ENCODE measurements around the gene TPD52L1.

Gene TPD52L1

DNA sequence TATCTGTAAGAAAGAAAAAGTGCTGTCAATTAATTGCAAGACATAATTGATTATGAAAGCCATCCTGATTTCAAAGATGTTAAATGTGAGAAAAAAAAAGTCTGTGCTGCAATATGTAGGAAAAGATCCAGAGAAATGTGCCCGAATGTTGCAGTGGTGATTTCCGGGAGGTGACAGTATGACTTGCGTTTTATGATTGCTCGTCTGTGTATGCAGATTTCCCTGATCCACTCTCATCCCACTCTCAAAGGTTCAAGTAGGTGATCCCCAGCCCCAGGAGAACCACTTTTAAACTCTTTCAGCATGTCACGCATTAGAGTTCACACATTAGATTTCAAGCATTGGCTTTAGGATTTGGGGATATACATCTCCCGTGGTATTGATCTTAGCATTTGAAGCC is 57.8 kb downstream of the TPD52L1 start:
- DNase-seq, result no peak

DNA sequence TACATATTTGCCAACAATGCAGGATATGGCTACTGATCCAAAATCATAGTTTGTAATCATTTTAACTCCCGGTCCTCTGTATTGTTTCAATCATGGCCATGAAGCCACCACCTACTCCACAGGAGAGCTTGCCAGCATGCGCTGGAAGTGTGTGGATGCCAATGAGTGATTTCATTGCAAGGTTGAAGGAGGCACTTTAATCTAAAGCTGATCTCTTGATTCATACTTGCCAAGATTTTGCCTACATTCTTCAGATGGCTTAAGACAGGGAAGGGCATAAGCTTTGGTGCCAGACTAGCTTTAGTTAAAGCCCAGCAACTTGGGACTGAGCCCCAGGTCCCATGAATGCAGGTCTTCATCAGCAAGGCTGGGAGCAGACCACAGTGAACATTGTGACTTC is 58.8 kb downstream of the TPD52L1 start:
- DNase-seq, result no peak

DNA sequence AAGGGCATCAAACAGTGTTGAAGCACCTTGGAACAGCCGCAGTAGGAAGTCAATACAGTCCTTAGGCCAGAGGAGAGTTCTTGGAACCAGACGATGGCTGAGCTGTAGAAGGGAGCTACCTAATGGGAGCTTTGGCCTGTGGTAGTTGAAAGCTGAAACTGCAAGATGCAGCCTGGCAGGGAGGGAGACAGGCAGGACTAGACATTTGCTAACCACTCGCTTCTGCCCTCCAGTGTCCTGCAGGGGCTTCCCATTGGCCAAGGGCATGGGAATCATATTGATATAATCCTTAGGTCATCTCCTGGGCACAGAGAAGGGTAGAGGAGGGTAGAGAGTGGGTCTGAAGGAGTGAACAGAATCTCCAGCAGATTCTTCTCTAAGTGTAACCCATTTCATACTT is 60.4 kb downstream of the TPD52L1 start:
- no peak for DNase-seq

DNA sequence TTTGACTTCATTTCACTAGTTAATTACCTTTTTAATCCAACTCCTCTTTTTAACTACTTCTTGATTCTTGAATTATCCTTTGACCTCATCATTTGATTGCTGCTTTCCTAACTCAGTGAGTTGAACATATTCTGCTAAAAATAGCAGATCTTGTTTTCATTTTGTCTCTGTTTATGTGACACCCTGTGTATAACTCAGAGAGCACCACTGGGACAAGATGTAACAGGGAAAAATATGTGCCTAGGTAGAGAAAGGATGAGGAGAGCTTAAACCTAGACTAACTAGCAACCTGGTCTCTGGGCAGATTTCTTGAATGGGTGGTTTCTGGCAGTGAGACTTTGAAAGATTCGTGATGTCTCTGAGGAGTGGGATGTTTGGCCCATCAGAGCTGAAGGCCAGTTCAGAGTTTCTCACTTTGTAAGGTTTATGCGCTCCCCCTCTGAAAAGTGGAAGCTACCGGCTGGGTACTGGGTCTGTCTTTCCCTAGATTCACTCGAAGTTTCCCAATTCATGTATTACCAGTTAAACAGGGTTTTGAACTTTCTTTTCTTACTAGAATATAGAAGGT is 61.8 kb downstream of the TPD52L1 start:
- DNase-seq, result no peak

DNA sequence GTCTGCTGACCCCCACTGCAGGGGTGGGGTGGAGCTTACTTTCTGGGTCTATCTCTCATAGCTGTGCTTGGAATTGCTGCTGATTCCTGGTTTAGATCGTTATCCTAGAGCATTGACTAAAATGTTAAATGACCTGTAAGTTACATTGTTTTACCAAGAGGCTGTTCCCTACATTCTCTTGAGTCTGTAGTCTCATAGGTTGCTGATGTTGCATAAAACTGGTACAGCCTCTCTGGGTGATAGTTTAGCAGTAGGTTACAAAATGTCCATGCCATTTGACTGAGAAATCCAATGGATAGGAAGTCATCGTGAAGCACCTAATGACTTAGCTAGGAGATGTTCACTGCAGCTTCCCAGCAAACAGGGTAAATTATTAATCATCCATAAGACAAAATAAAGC is 62.4 kb downstream of the TPD52L1 start:
- no peak for DNase-seq

DNA sequence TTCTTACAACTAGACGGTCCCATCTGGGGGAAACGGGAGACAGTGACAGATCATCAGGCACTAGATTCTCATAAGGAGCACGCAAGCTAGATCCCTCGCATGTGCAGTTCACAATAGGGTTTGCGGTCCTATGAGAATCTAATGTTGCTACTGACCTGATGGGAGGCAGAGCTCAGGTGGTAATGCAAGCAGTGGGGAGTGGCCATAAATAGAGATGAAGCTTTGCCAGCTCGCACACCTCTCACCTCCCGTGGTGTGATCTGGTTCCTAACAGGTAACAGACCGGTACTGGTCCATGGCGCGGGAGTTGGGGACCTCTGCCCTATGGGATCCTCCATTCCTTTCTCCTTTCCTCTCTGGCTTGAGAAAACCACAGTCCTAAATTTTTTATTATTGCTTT is 63.8 kb downstream of the TPD52L1 start:
- DNase-seq, result no peak

DNA sequence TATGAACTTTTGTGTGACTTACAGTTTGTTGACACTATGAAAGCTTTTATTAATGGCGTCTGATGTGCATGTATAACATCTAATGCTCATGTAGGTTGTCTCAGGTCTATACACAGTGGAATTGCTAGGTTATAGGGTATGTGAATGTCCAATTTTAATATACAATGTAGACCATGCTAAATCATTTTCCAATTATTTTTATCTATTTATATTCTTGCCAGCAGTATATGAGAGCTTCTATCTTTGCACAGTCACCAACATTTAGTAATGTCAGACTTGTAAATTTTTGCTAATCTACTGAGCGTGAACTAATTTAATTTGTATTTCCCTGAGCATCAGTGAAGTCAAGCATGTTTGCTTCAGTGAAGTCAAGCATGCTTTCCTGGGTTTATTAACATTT is 64.4 kb downstream of the TPD52L1 start:
- no peak for DNase-seq

DNA sequence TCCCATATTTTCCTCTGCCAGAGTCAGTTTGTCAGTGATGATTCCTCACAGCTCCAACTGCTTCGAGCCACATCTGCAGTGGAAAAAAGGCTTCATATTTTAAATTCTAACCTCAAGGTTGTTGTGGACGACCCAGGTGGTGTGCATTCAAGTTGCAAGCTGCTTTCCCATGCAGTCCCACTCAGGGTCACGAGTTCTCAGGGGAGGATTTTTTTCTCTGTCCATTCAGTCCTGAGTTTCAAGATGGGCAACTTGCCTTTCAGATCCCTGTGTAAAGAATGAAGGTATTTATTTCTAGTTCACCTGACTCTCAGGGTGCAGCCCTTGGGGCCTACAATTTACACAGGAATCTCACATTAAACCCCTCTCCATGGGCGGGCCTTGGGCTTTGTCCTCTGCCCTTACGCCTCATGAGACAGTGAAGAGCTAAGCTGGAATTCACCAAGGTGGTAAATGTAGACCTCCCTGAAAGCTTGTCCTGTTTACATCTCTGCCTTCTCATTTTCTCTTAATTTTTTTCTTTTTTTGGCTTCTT is 65.9 kb downstream of the TPD52L1 start:
- no peak for DNase-seq

DNA sequence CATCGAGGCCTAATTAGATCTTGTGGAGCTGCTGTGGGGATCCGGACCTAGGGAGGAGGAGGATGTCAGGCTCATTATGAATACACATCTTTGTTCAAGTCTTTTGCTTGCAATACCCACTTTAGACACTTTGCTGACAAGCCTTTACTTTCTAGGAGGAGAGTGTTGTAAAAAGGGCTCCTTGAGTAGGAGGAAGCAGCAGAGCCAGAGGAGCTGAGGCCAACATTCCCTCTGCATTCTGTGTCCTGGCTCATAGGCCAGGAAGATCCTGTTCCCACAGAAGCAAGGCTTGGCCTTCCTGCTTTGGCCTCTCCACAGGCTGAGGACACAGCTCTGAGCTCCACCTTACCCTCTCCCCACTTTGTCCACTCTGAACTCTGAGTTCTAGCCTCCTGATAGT is 67.1 kb downstream of the TPD52L1 start:
- no peak for DNase-seq

DNA sequence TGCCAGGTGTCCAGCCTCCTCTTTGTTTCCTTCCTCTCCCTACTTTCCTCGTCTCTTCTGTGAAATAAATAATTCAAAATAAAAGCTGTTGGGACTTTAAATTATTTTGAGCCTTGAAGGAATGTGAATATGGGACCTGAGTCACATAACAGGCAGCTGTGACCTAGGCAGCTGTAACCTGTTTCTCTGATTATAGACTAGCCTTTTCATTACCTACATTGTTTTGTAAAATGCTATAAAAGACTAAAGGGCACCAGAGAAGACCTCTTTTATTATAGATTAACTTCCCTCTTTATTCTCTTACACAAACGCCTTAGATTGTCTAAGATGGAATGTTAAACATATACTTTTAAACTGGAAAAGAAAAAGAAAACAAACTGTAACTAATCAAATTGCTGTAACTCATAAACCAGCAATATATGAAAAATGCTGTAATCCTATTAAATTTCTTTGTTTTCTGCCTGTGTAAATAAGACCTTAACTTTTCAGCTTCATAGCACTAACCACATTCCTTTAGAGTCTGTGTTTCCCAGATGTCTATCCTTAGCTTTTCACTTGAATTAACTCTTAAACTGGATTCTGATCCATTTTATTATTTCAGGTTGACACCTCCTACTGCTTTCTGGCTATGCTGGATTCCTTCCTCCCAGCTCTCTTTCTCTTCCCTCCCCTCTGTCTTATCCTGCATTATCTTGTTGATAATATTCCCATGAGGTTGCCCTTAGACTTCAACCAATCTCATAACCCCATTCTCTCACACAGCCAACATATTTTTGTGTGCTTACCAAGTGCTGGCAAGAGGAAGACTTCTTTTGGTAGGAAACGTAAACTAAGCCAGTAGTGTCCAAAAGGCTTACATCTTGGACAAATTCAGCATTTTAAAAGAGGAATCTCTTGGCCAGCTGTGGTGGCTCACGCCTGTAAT is 69.2 kb downstream of the TPD52L1 start:
- no peak for DNase-seq

DNA sequence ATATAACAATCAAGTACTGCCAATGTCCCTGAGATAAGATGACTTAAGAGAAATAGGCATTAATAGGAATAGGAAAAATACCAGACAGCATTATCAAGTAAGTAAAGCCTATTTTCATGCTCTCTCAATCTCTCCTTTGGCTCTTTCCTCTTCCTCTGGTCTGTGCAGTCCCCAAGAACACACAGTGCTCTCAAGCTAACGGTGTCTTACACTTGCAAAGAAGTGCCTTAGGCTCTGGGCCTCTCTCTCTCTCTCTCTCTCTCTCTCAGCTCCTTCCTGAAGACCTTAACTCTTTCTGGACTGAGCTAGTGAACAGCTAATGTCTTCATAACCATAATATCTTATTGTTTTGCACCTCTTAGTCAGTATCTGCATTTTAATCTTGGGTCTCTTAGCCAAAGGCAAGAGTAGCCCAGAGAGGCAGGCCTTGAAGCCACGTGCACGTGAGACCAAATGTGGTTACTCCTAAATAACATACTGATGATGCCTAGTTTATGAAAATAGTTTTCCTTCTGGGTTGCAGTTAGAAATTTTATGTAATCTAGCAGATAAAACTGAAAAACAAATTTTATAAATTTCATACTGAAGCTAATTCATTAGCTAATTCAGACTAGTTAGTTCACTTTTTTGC is 70.8 kb downstream of the TPD52L1 start:
- DNase-seq, result no peak

DNA sequence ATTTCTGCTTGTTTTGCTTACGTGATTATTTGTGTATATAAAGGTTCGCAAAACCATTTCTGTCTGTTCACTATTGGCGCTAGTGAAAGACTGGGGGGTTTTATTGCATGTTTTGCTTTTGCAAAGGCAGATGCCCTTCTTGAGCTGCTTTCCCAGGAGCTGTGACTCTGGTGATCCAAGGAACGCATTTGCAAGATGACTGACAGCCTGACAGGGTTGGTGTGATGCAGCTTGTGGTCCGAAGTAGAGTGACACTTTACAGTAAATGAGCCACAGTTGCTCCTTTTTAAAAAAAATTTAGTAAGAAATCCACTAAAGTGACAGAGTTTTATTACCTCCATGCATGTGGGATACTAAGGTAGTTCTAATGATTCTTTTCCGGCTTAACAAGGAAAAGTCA is 73.7 kb downstream of the TPD52L1 start:
- DNase-seq, result no peak

DNA sequence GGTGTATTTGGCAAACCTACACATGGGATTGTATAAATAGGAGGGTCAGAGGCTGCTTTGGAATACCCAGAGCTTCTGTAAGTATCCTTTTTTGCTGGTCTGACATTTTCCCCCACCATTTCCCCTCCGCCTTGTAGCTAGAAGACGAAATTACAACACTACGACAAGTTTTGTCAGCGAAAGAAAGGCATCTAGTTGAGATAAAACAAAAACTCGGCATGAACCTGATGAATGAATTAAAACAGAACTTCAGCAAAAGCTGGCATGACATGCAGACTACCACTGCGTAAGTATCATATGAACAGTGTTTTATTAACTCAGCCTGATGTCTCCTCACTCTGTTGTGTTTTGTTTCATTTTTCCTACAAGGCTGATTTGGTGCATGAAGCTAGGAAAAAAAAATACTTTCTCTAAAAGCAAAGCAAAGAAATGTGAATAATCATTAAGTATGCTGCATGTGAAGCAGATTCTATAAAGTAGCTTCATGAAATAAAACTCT is 75.5 kb downstream of the TPD52L1 start:
- DNase-seq, result no peak

DNA sequence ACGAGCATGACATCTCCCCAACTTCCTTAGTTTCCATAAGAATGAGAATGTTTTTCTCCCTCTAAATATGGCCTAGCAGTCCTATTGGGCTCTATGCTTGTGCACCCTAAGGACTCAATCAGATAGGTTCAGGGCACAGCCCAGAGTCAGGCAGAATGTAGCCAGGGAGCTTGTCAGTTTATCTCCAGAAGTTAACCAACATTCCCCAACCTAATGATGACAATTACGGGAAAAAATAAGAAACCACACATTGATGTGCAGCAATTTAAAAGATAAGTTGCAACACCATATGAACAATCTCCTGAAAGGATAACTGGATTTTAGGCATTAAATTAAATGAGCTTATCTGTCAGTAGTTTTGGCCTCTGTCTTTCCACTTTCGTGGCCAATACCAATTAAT is 77.1 kb downstream of the TPD52L1 start:
- no peak for DNase-seq

DNA sequence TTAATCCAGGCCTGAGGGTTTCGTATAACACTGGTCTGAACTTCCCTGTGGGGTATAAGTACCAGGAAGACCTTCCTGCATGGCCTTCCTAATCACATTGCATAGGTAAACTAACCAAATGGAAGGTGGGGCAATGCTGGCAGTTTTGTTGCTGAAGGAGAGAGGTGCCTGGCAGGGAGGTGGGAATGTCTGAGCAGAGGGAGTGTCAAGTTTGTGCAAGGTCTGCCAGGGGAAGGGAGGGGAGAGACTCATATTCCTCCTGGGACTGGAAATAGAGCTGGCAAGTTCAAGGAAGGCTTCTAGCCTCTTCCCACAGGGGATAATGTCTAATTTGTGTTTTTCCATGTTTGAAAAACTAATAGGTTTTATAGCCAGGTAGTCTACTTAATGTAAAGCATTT is 77.6 kb downstream of the TPD52L1 start:
- no peak for DNase-seq

DNA sequence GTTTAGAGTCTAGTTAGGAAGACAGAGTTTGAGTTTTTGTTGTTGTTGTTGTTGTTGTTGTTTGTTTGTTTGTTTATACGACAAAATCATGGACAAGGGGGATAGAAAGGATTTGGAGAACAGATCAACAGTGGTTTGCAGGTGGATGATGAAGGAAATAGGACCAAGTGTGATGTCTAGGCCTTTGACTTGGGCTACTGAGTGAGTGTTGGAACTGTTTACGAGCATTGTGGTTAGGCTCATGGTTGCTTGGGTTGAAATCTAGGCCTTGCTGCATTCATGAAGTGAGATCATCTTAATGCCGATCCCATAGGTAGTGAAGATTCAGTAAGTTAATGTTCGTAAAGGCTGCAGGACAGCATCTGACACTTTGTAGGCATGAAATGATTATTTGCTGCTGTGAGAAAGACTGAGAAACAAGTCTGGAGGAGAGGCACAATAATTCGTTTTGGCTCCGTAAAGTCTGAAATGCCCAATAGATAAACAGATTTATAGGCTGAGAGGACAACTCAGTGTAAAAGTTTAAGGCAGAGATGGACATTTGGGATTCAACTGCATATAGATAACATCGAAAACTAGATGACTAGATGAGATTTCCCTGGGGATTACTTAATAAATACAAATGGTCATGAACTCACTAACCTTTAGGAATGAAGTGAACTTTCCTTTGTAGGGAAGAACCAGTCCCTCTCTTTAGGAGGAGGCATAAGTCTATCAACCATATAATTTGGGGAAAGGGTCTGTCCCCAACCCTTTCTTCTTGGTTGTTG is 78.2 kb downstream of the TPD52L1 start:
- no peak for DNase-seq

DNA sequence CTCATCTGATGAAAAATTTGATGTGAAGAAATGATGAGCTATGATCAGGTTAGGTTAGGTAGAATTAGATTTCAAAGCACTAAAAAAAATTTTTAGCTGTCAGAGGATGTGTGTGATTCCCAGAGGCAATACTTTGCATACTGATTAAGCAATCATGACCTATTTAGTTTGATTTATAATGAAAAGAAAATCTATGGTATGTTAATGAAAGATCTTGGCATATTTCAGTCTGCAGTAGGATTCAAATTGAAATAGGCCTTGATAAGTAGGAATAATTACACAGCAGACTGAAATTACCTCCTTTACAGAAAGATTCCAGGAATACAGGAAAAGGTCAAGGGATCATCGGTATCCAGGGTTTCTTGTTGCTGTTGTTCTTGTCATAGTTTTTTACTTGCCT is 78.9 kb downstream of the TPD52L1 start:
- DNase-seq, result no peak

DNA sequence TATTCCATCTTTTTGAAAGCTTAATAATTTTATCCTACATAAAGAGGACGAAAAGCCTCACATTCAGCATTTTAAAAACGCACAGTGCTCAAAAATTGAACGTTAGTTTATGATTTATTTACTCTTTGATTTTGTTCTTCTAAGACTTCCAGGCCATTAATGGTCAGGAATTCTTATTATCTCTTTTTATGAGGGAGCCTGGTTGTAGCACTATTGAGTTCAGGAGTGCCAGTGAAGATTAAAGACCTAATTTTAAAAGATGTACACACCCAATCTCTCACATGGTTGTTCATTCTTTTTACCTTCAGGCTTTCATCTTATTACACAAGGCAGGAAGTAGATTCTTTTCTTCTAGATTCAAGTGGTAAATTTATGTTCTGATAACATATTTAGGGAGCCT is 79.6 kb downstream of the TPD52L1 start:
- DNase-seq, result no peak

DNA sequence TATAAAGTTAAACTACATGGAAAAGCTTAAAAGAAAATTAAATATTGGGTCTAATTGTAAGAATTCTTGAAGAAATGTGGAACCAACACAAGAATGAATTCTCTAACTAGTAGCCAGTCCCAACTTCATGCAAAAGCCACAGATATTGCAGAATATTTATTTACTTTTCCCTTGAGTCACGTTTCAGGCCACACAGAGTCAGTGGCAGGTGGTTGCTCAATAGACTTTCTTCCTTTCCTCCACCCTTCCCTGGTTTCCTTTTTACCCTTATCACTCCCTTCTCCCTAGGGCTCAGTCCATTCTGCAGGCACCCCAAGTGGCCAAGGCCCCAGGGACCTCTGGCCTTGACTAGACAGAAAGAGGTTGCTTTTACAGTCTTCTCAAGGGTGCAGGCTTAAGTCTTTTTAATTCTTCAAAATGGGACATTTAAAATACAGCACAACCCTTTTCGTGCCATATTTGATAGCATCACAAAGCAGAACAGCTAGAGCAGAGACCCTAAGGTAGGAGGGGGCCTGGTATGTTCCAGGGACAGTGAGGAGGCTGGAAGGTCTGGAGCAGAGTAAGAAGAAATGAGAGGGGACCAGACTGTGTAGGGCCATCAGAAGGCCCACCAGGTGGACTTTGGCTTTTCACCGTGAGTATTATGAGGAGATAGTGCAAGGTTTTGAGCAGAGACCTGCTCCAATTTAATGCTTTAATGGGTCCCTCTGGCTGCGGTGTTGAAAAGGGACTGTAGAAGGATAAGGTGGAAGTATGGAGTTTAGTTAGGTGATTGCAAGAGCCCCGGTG is 83.2 kb downstream of the TPD52L1 start:
- DNase-seq, result no peak

DNA sequence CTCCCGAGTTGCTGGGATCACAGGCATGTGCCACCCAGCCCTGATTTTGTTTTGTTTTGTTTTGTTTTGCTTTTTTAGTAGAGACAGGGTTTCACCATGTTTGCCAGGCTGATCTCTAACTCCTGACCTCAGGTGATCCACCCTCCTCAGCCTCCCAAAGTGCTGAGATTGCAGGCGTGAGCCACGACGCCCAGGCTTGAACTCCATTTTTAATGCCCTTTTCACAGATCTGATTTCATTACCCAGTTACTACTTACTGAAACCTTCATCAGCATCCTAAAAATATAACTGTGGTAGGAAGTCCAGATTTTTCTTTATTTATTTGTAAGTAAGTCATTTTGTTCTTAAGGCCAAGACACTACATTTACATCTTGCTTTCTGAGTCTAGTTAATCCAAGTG is 84.2 kb downstream of the TPD52L1 start:
- no peak for DNase-seq

DNA sequence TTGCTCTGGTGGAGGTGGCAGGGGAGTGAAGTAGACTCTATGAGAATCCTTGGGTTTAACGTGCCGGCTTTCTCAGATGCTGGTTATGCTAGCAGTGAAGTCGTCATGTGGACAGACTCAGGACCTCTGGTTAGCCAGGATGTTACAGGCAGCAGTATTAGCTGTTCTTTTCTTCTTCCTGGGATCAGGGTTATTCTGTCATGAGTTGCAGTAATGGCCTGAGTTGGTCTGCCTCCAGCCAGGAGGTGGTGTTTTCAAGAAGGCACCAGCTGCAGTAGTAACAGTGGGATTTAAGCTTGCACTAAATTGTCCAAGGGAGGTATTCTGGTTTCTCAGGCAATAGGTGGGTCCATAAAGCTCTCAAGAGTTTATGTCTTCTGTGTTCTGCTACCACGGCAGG is 91.5 kb downstream of the TPD52L1 start:
- DNase-seq, result no peak
